ENCODE results near the gene CSMD2. TPM values are rescaled to one million over a fixed set of nuclear protein-coding genes. Genes with fewer than 3 reads are reported as not detected.

The CSMD2 gene
- total RNA-seq, 1 donor from 2014 or later = not detected

GRCh38 chr1:34066981-34067603 lies 97.9 kb downstream of the CSMD2 start:
- no peak overlapping the region for H3K4me3 Mint-ChIP-seq
- H3K4me1 Mint-ChIP-seq = no peaks in the 10 kb centered on the region
- no peak for DNase-seq
- no peaks in the 10 kb centered on the region for H3K9me3 Mint-ChIP-seq
- no peak overlapping the region for H3K27ac Mint-ChIP-seq
- H3K27me3 Mint-ChIP-seq = no peaks in the 10 kb centered on the region
- no peaks in the 10 kb centered on the region for H3K36me3 Mint-ChIP-seq (ENCODE audit: low read depth)
- intact Hi-C loops (cut with micrococcal nuclease) = no loop called here

DNA sequence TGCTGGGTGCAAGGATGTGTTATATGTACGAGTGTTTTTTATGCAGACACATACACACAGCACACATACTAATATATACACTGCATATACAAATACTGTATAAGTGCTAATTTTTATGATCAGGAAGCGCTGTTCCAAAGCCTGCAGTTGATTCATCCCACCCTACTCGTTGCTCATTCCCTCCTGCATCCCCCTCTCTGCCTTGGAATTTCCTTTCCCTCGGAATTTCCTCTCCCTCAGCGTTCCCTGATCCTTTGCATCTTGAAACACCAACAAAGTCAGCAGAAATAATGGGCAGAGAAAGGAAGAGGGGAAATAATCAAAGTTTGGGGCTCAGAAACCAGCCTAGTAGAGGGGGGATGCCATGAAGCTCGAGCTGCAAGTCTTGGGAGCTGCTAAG lies 98.9 kb downstream of the CSMD2 start:
- Mint-ChIP-seq H3K9me3 (no peaks in the 10 kb centered on the region), H3K27me3 (no peaks in the 10 kb centered on the region), H3K36me3 (ENCODE audit: low read depth) (no peaks in the 10 kb centered on the region), H3K27ac (no peak overlapping the region), H3K4me3 (no peak overlapping the region), H3K4me1 (no peaks in the 10 kb centered on the region)
- DNase-seq = no peak
- intact Hi-C loops (cut with micrococcal nuclease) = no loop called here

DNA sequence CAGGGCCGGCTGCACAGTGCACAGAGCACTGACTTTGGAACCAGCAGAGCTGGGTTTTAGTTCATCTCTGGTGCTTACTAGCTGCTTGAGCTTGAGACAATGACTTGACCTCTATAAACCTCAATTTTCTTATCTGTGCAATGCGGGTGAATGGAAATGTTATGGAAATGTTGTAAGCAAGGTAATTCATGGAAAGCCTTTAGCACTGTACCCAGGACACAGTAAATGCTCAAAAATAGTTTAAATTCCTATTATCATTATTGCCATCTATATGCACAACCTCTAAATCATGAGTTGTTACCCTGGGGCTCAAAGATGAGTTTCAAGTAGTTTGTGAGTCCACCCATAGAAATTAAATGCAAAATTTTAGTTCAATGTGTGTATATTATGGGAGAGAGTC lies 99.5 kb downstream of the CSMD2 start:
- Mint-ChIP-seq H3K9me3 (no peaks in the 10 kb centered on the region), H3K36me3 (ENCODE audit: low read depth) (no peaks in the 10 kb centered on the region), H3K27me3 (no peaks in the 10 kb centered on the region), H3K4me3 (no peak overlapping the region), H3K4me1 (no peaks in the 10 kb centered on the region), H3K27ac (no peak overlapping the region)
- intact Hi-C loops (cut with micrococcal nuclease) = no loop called here
- no peak for DNase-seq

DNA sequence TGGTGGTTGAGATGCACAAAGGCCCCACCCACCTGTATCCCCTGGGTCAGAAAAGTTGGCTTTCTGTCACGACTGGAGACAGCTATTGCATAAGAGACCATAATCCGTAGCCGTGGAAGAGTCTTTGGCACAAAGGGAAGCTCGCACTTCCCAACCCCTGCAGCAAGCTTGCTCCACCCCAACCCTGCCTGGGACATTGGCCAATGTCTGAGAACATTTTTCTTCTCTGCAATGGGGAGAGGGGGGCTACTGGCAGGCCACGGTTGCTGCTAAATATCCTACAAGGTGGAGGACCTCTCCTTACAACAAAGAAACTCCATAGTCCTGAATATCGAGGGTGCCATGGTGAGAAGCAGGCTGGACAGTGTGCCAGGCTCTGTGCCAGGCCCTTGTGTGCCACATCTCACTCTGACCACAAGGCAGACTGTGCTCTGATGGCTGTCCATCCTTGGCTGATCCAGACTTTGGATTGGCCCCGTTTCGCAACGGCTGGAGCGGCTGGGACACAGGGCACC lies 104.1 kb downstream of the CSMD2 start:
- intact Hi-C loops (cut with micrococcal nuclease) = no loop called here
- no peak for DNase-seq
- Mint-ChIP-seq H3K9me3 (no peaks in the 10 kb centered on the region), H3K4me1 (no peaks in the 10 kb centered on the region), H3K4me3 (no peak overlapping the region), H3K27ac (no peak overlapping the region), H3K27me3 (no peaks in the 10 kb centered on the region), H3K36me3 (ENCODE audit: low read depth) (no peaks in the 10 kb centered on the region)

- H3K4me1 Mint-ChIP-seq = no peaks in the 10 kb centered on the region
- no peak overlapping the region for H3K4me3 Mint-ChIP-seq
- H3K27me3 Mint-ChIP-seq = no peaks in the 10 kb centered on the region
- H3K27ac Mint-ChIP-seq = no peak overlapping the region
- H3K9me3 Mint-ChIP-seq = no peaks in the 10 kb centered on the region
- no peak for DNase-seq
- intact Hi-C loops (cut with micrococcal nuclease) = no loop called here
- H3K36me3 Mint-ChIP-seq (ENCODE audit: low read depth) = no peaks in the 10 kb centered on the region
Observed at GRCh38 chr1:34060187-34060730, 104.8 kb downstream of the CSMD2 start.

GRCh38 chr1:34057347-34058130 lies 107.5 kb downstream of the CSMD2 start:
- no peak overlapping the region for H3K4me3 Mint-ChIP-seq
- H3K27me3 Mint-ChIP-seq = no peaks in the 10 kb centered on the region
- no peak overlapping the region for H3K27ac Mint-ChIP-seq
- no peaks in the 10 kb centered on the region for H3K9me3 Mint-ChIP-seq
- H3K36me3 Mint-ChIP-seq (ENCODE audit: low read depth) = no peaks in the 10 kb centered on the region
- H3K4me1 Mint-ChIP-seq = no peaks in the 10 kb centered on the region
- DNase-seq = no peak
- intact Hi-C loops (cut with micrococcal nuclease) = no loop called here

GRCh38 chr1:34055818-34056217 lies 109.2 kb downstream of the CSMD2 start:
- no peak for DNase-seq
- Mint-ChIP-seq H3K9me3 (no peaks in the 10 kb centered on the region), H3K27ac (no peak overlapping the region), H3K36me3 (ENCODE audit: low read depth) (no peaks in the 10 kb centered on the region), H3K4me1 (no peaks in the 10 kb centered on the region), H3K4me3 (no peak overlapping the region), H3K27me3 (no peaks in the 10 kb centered on the region)
- intact Hi-C loops (cut with micrococcal nuclease) = no loop called here

DNA sequence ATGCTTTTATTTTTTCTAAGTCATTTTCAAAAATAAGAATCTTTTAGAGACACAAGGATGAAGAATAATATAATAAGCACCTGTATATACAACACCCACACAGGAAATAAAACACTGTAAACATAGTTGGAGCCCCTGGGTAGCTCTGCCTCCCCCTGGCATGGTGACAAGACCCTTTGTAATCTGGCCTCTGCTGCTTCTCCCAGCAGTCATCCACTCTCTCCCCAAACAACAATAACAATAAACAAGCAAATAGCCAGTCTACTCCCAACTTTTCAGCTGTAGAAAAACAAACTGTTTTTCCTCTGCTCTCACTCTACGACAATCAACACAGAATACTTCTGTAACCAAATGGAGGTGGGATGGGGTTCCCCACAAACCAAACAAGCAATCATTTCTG lies 110.1 kb downstream of the CSMD2 start:
- no peaks in the 10 kb centered on the region for H3K9me3 Mint-ChIP-seq
- intact Hi-C loops (cut with micrococcal nuclease) = no loop called here
- H3K36me3 Mint-ChIP-seq (ENCODE audit: low read depth) = no peaks in the 10 kb centered on the region
- H3K4me3 Mint-ChIP-seq = no peak overlapping the region
- no peak for DNase-seq
- no peak overlapping the region for H3K27ac Mint-ChIP-seq
- H3K27me3 Mint-ChIP-seq = no peaks in the 10 kb centered on the region
- no peaks in the 10 kb centered on the region for H3K4me1 Mint-ChIP-seq

- no peak overlapping the region for H3K4me3 Mint-ChIP-seq
- no peaks in the 10 kb centered on the region for H3K36me3 Mint-ChIP-seq (ENCODE audit: low read depth)
- no peak overlapping the region for H3K27ac Mint-ChIP-seq
- peaks cover 3% of the 10 kb centered on the region for H3K9me3 Mint-ChIP-seq
- DNase-seq = no peak
- no peaks in the 10 kb centered on the region for H3K27me3 Mint-ChIP-seq
- H3K4me1 Mint-ChIP-seq = no peaks in the 10 kb centered on the region
- intact Hi-C loops (cut with micrococcal nuclease) = no loop called here
Observed at GRCh38 chr1:34053660-34054059, 111.4 kb downstream of the CSMD2 start.

DNA sequence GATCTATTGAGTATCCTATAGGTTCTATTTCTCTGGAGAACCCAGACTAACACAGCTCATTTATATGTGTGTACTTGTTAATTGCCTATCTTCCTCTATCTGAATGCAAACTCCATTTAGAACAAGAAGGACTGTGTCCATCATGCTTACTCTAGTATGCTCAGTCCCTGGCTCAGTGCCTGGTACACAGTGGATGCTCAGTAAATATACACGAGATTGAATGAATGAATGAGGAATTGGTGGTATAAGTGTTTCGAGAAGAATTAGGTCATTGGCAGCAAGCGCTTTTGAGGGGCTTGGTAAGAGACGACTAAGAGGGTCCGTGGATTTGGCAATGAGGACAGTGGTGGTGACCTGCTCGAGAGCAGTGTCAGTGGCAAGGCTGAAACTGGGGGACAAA lies 112.5 kb downstream of the CSMD2 start:
- Mint-ChIP-seq H3K36me3 (ENCODE audit: low read depth) (no peaks in the 10 kb centered on the region), H3K4me1 (no peaks in the 10 kb centered on the region), H3K27me3 (no peaks in the 10 kb centered on the region), H3K4me3 (no peak overlapping the region), H3K27ac (no peak overlapping the region), H3K9me3 (peaks cover 3% of the 10 kb centered on the region)
- DNase-seq = no peak
- intact Hi-C loops (cut with micrococcal nuclease) = no loop called here

DNA sequence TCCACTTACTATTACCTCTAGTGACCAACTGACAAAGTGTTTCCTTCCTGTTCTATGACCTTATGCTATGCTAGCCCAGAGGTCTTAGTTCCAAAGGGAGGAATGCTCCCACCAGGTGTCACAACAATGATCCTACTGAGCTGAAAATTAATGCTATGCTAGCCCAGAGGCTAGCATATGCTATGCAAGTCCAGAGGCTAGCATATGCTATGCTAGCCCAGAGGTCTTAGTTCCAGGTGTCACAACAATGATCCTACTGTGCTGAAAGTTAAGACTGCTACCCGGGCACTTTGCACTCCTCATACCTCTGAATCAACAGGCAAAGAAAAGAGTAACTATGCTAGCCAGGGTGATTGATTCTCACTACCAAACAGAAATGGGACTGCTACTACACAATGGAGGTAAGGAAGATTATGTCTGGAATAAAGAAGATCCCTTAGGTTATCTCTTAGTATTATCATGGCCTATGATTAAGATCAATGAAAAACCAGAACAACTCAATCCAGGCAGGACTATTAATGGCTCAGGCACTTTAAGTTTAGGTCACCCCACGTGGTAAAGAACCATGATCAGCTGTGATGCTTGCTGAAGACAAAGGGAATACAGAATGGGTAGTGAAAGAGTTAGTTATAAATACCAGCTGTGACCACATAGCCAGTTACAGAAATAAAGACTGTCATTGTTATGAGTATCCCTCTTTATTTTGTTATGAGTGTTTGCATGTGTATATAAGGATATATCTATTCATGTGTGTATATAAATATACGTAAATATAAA lies 114.1 kb downstream of the CSMD2 start:
- Mint-ChIP-seq H3K4me1 (no peaks in the 10 kb centered on the region), H3K9me3 (peaks cover 3% of the 10 kb centered on the region), H3K27me3 (no peaks in the 10 kb centered on the region), H3K4me3 (no peak overlapping the region), H3K27ac (no peak overlapping the region), H3K36me3 (ENCODE audit: low read depth) (no peaks in the 10 kb centered on the region)
- no peak for DNase-seq
- intact Hi-C loops (cut with micrococcal nuclease) = no loop called here

DNA sequence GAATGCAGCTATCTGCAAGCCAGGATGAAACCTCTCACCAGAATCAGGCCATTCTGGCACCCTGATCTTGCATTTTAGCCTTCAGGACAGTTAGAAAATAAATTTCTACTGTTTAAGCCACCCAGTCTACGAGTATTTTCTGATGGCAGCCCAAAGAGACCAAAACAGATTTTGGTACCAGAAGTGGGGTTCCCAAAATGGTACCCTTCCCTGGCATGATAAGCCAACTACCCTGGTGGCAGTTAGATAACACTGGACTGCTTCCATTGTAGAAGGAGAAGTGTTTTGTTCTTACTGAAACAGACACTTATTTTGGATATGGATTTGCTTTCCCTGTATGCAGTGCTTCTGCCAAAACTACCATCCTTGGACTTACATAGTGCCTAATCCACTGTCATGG lies 115.0 kb downstream of the CSMD2 start:
- Mint-ChIP-seq H3K27ac (no peak overlapping the region), H3K36me3 (ENCODE audit: low read depth) (no peaks in the 10 kb centered on the region), H3K27me3 (no peaks in the 10 kb centered on the region), H3K4me3 (no peak overlapping the region), H3K4me1 (no peaks in the 10 kb centered on the region), H3K9me3 (peaks cover 3% of the 10 kb centered on the region)
- no peak for DNase-seq
- intact Hi-C loops (cut with micrococcal nuclease) = no loop called here

- H3K27me3 Mint-ChIP-seq = no peaks in the 10 kb centered on the region
- H3K9me3 Mint-ChIP-seq = peaks cover 3% of the 10 kb centered on the region
- H3K4me1 Mint-ChIP-seq = no peaks in the 10 kb centered on the region
- intact Hi-C loops (cut with micrococcal nuclease) = no loop called here
- DNase-seq = no peak
- no peak overlapping the region for H3K27ac Mint-ChIP-seq
- no peaks in the 10 kb centered on the region for H3K36me3 Mint-ChIP-seq (ENCODE audit: low read depth)
- no peak overlapping the region for H3K4me3 Mint-ChIP-seq
Observed at GRCh38 chr1:34049477-34049876, 115.6 kb downstream of the CSMD2 start.

- no peaks in the 10 kb centered on the region for H3K36me3 Mint-ChIP-seq (ENCODE audit: low read depth)
- H3K4me3 Mint-ChIP-seq = no peak overlapping the region
- no peaks in the 10 kb centered on the region for H3K4me1 Mint-ChIP-seq
- H3K9me3 Mint-ChIP-seq = no peaks in the 10 kb centered on the region
- intact Hi-C loops (cut with micrococcal nuclease) = no loop called here
- no peaks in the 10 kb centered on the region for H3K27me3 Mint-ChIP-seq
- H3K27ac Mint-ChIP-seq = no peak overlapping the region
- no peak for DNase-seq
Observed at GRCh38 chr1:34037856-34038255, 127.2 kb downstream of the CSMD2 start.
